ENCODE results near the gene SEZ6. TPM values are rescaled to one million over a fixed set of nuclear protein-coding genes. Genes with fewer than 3 reads are reported as not detected.

Gene SEZ6
- total and polyA plus RNA-seq, 11 donors, result 0.25 TPM; not detected in 10

- ATAC-seq (no peak), DNase-seq (peak in 1 of 5 donors; percentile 24)
- peaks cover 0 to 13% (median 0%) of the 10 kb centered on the region in 9 donors for H3K27me3 ChIP-seq
- no peaks in the 10 kb centered on the region for H3K36me3 ChIP-seq
- no peaks in the 10 kb centered on the region for H3K9me3 ChIP-seq
- 81 to 97% (median 89%) methylated on average over 1 of the region's 1 CpG for WGBS, 4 donors
- H3K4me3 ChIP-seq, result no peak overlapping the region
- no peak for TF ChIP-seq POLR2A (IDR thresholded peaks at IDR 0.05)
- TF ChIP-seq CTCF (IDR thresholded peaks at IDR 0.05), result no peak
- no peak overlapping the region for H3K27ac ChIP-seq
- intact Hi-C loops (cut with DNase I), result loop anchor here in 1 of 10 donors (5.0 kb wide), 1 partner anchor 44 kb away; no protein-coding TSS in a partner anchor
- peaks cover 0 to 9% (median under 1%) of the 10 kb centered on the region in 12 donors for H3K4me1 ChIP-seq
These were observed 17.4 kb downstream of the SEZ6 start for GRCh38 chr17:28988475-28988874.

- H3K4me3 ChIP-seq, result no peak overlapping the region
- H3K4me1 ChIP-seq, result peaks cover 0 to 22% (median 12%) of the 10 kb centered on the region in 12 donors
- no peaks in the 10 kb centered on the region for H3K36me3 ChIP-seq
- H3K9me3 ChIP-seq, result no peaks in the 10 kb centered on the region
- TF ChIP-seq POLR2A (IDR thresholded peaks at IDR 0.05) (no peak), CTCF (IDR thresholded peaks at IDR 0.05) (no peak)
- ATAC-seq (no peak), DNase-seq (no peak)
- 89 to 96% (median 93%) methylated on average over 14 to 15 of the region's 15 CpGs for WGBS, 4 donors
- intact Hi-C loops (cut with DNase I), result loop anchor here in 1 of 10 donors (5.0 kb wide), 1 partner anchor 45 kb away; no protein-coding TSS in a partner anchor
- H3K27ac ChIP-seq, result no peak overlapping the region
- H3K27me3 ChIP-seq, result peaks cover 0 to 13% (median 0%) of the 10 kb centered on the region in 9 donors
These were observed 18.8 kb downstream of the SEZ6 start for GRCh38 chr17:28986714-28987655.

- Histone ChIP-seq H3K4me1 (peaks cover 0 to 26% (median 14%) of the 10 kb centered on the region in 12 donors), H3K27me3 (peaks cover 0 to 13% (median 0%) of the 10 kb centered on the region in 9 donors), H3K9me3 (no peaks in the 10 kb centered on the region), H3K36me3 (no peaks in the 10 kb centered on the region), H3K27ac (no peak overlapping the region), H3K4me3 (no peak overlapping the region)
- TF ChIP-seq CTCF (IDR thresholded peaks at IDR 0.05) (no peak), POLR2A (IDR thresholded peaks at IDR 0.05) (no peak)
- 47 to 63% (median 52%) methylated on average over 33 to 36 of the region's 36 CpGs for WGBS, 4 donors
- no peak for DNase-seq
- intact Hi-C loops (cut with DNase I), result loop anchor here in 1 of 10 donors (5.0 kb wide), 1 partner anchor 46 kb away; no protein-coding TSS in a partner anchor
- no peak for ATAC-seq
These were observed 19.7 kb downstream of the SEZ6 start for GRCh38 chr17:28985950-28986713.

Measured in heart left ventricle (tissue), 16 donors.